Left colon (tissue), 2 donors: Measurements from ENCODE around the gene LDHD. TPM values are rescaled to one million over a fixed set of nuclear protein-coding genes. Genes with fewer than 3 reads are reported as not detected.

Experiments used
- ATAC-seq: fragments of 200-7000 bp; cut with Tn5 transposase; one replicate; pipeline ENCODE4 v1.9.1; 2020; ENCODE audit warnings: mild to moderate bottlenecking, moderate library complexity
- DNase-seq, 2 donors: peaks; one replicate each; pipeline ENCODE4 v3.0.0-alpha.2; 2020
- intact Hi-C, 2 donors: fragments of 100-400 bp; cut with DNase I in 1 of 2; cut with micrococcal nuclease in 1 of 2; formaldehyde crosslinking; loops; one replicate each; pipeline versions ENCODE4 v1.11.2 to v1.14.0; 2022; cut with DNase I, micrococcal nuclease
- total RNA-seq, 2 donors: library from RNA; stranded (reverse); fragmentation: NEBNext Ultra II Directional; extraction: Animal tissue kit (Norgen Biotek cat#: 25700); gene quantifications; one replicate each; pipeline ENCODE4 v1.2.1, GENCODE V29; 2021
- donor health status: DM: no; HTN: no; CAD: no.
- donor health status: DM: yes; HTN: yes; CAD: no.

LDHD gene
- total RNA-seq, 2 donors from 2014 or later, result 85.0 to 89.2 TPM

GRCh38 chr16:75118943-75119539, 2.5 kb upstream of the LDHD start:
- no peak for ATAC-seq

GRCh38 chr16:75116911-75117245, 298 bp upstream of the LDHD start:
- ATAC-seq (no peak), DNase-seq (no peak)
- intact Hi-C loops, result no loop called here

More at GRCh38 chr16:75118943-75119539, 2.5 kb upstream of the LDHD start:
- DNase-seq, result no peak
- intact Hi-C loops, result no loop called here

GRCh38 chr16:75114946-75115825, 1.4 kb downstream of the LDHD start:
- no peak for ATAC-seq
- intact Hi-C loops, result no loop called here
- no peak for DNase-seq

- intact Hi-C loops, result no loop called here
- DNase-seq (no peak), ATAC-seq (no peak)
Observed at GRCh38 chr16:75114179-75114945, 2.2 kb downstream of the LDHD start.

- intact Hi-C loops, result no loop called here
Observed at GRCh38 chr16:75113541-75114121, 2.9 kb downstream of the LDHD start.

GRCh38 chr16:75112734-75113491, 3.7 kb downstream of the LDHD start:
- intact Hi-C loops, result no loop called here
- no peak for DNase-seq

More at GRCh38 chr16:75113541-75114121, 2.9 kb downstream of the LDHD start:
- DNase-seq (no peak), ATAC-seq (no peak)

GRCh38 chr16:75111961-75112733, 4.4 kb downstream of the LDHD start:
- ATAC-seq (no peak), DNase-seq (no peak)
- intact Hi-C loops, result loop anchor here in 1 of 2 donors (2.0 kb wide), 1 partner anchor 113 kb away; the partner anchor contains the start of gene ZNRF1

More at GRCh38 chr16:75112734-75113491, 3.7 kb downstream of the LDHD start:
- no peak for ATAC-seq

- intact Hi-C loops, result loop anchor here in 1 of 2 donors (2.0 kb wide), 1 partner anchor 113 kb away; the partner anchor contains the start of gene ZNRF1
- peak; percentile 2 for ATAC-seq
Observed at GRCh38 chr16:75111514-75111940, 5.1 kb downstream of the LDHD start.

GRCh38 chr16:75110637-75111513, 5.7 kb downstream of the LDHD start:
- intact Hi-C loops, result loop anchor here in 1 of 2 donors (2.0 kb wide), 1 partner anchor 112 kb away; the partner anchor contains the start of gene ZNRF1
- ATAC-seq (peak; percentile 66), DNase-seq (peak; percentile 86 to 91)

More at GRCh38 chr16:75111514-75111940, 5.1 kb downstream of the LDHD start:
- DNase-seq, result no peak

GRCh38 chr16:75109732-75110243, 6.8 kb downstream of the LDHD start:
- intact Hi-C loops, result loop anchor here in 1 of 2 donors (2.0 kb wide), 1 partner anchor 111 kb away; the partner anchor contains the start of gene ZNRF1
- ATAC-seq, result peak; percentile 70
- peak; percentile 80 to 85 for DNase-seq

GRCh38 chr16:75108792-75109731, 7.5 kb downstream of the LDHD start:
- peak; percentile 28 for ATAC-seq
- DNase-seq, result peak; percentile 76 to 88
- intact Hi-C loops, result no loop called here

- DNase-seq (no peak), ATAC-seq (no peak)
- intact Hi-C loops, result no loop called here
Observed at GRCh38 chr16:75107505-75107904, 9.1 kb downstream of the LDHD start.

- DNase-seq, result no peak
- ATAC-seq, result no peak
- intact Hi-C loops, result no loop called here
Observed at GRCh38 chr16:75106351-75107274, 10.0 kb downstream of the LDHD start.
